ENCODE results near the gene PZP. TPM values are rescaled to one million over a fixed set of nuclear protein-coding genes. Genes with fewer than 3 reads are reported as not detected.
"Not testable (repeated sequence)": the region's sequence is repeated elsewhere in the genome, so short reads cannot be mapped to it uniquely, and the experiment has no call there.

The PZP gene
- total RNA-seq, 1 donor from 2014 or later, result not detected

DNA sequence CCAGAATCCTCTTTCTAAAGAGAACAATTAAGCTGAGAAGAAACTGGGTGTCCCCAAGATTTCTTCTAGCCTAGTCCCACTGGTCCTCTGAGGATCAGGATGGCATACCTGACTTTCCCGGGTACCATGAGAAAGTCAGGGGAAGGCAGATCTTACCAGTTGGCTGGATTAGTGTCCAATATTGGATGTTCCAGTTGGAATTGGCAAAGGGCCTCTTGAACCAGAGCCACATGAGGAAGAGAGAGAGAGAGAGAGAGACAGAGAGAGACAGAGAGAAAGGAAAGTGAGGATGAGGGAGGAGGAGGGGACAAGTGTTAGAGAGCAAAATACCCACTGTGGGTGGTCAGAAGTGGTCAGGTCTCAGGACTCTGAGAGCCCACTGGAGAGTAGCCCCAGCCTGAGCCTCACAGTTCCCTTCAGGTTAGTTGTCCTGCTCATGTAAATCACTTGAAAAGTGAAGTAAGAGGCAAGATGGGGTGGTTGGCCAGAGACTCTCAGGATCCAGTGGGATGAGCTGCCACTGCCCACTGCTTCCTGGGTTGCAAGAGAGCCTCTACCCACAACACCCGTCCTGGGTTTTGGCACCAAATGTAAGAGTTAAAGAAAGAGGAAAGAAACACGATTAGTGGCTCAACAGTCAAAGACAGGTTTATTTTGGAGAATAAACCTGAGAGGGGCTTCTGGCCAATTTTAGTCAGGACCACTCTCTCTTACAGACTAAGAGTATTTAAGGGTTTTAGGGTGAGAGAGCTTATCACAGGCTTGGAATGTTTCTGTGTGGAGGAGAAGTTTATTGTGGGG lies 64.1 kb downstream of the PZP start:
- H3K36me3 Mint-ChIP-seq (ENCODE audit: low read depth, unreplicated experiment), result no peaks in the 10 kb centered on the region
- FAIRE-seq, result no peak
- Histone ChIP-seq H3K27ac (ENCODE audit: low read depth, low read length) (no peak overlapping the region), H4K20me1 (ENCODE audit: insufficient read depth, low read length) (no peaks in the 10 kb centered on the region), H3K79me2 (ENCODE audit: insufficient read depth, low read length) (no peaks in the 10 kb centered on the region), H3K27me3 (ENCODE audit: insufficient read depth, low read length) (no peaks in the 10 kb centered on the region), H3K9me3 (ENCODE audit: insufficient read depth, low read depth, low read length) (no peaks in the 10 kb centered on the region), H3K4me2 (ENCODE audit: low read length) (no peak overlapping the region), H3K9ac (ENCODE audit: low read length) (no peak overlapping the region), H3K36me3 (ENCODE audit: insufficient read depth, low read length) (no peaks in the 10 kb centered on the region), H2AFZ (ENCODE audit: low read depth, low read length) (no peak overlapping the region), H3K4me1 (ENCODE audit: insufficient read depth, low read length) (no peaks in the 10 kb centered on the region), H3K4me3 (ENCODE audit: insufficient read depth, low read depth, low read length) (no peak overlapping the region)
- H3K4me3 Mint-ChIP-seq (ENCODE audit: unreplicated experiment), result no peak overlapping the region
- no peak overlapping the region for H3K27ac Mint-ChIP-seq (ENCODE audit: unreplicated experiment)
- no peak for DNase-seq (ENCODE audit: low read depth)
- peaks cover 4% of the 10 kb centered on the region for H3K4me1 Mint-ChIP-seq (ENCODE audit: low read depth, unreplicated experiment)
- H3K9me3 Mint-ChIP-seq (ENCODE audit: unreplicated experiment), result peaks cover 13% of the 10 kb centered on the region
- TF ChIP-seq, protein P1, sequence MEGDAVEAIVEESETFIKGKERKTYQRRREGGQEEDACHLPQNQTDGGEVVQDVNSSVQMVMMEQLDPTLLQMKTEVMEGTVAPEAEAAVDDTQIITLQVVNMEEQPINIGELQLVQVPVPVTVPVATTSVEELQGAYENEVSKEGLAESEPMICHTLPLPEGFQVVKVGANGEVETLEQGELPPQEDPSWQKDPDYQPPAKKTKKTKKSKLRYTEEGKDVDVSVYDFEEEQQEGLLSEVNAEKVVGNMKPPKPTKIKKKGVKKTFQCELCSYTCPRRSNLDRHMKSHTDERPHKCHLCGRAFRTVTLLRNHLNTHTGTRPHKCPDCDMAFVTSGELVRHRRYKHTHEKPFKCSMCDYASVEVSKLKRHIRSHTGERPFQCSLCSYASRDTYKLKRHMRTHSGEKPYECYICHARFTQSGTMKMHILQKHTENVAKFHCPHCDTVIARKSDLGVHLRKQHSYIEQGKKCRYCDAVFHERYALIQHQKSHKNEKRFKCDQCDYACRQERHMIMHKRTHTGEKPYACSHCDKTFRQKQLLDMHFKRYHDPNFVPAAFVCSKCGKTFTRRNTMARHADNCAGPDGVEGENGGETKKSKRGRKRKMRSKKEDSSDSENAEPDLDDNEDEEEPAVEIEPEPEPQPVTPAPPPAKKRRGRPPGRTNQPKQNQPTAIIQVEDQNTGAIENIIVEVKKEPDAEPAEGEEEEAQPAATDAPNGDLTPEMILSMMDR (IDR thresholded peaks at IDR 0.05; ENCODE audit: insufficient read depth, low read depth, low read length), result no peak
- no peak for TF ChIP-seq EZH2 (IDR thresholded peaks at IDR 0.05; ENCODE audit: insufficient read depth, low read length)
- no peaks in the 10 kb centered on the region for H3K27me3 Mint-ChIP-seq (ENCODE audit: low read depth, unreplicated experiment)

DNA sequence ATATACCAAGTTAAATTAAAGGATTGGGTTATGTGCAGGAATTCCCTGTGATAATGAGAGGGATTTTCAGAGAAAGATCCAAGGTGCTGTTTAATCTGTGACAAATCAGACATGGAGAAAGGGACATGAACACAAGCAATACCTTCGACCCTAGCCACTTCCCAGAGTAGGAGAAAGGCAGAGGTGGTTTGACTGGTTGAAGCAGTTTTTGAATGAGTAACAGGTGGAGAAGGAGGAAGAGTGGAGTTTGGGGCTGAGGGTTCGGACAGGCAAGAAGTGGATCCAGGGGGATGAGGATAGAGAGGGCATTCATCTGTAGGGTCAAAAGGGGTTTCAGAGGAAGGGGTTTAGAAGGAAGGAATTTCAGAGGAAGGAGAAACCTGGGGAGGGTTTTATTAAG lies 65.1 kb downstream of the PZP start:
- Mint-ChIP-seq H3K9me3 (ENCODE audit: unreplicated experiment) (peaks cover 13% of the 10 kb centered on the region), H3K36me3 (ENCODE audit: low read depth, unreplicated experiment) (no peaks in the 10 kb centered on the region), H3K4me3 (ENCODE audit: unreplicated experiment) (no peak overlapping the region), H3K4me1 (ENCODE audit: low read depth, unreplicated experiment) (peaks cover 4% of the 10 kb centered on the region), H3K27me3 (ENCODE audit: low read depth, unreplicated experiment) (no peaks in the 10 kb centered on the region), H3K27ac (ENCODE audit: unreplicated experiment) (no peak overlapping the region)
- no peaks in the 10 kb centered on the region for H3K36me3 ChIP-seq (ENCODE audit: insufficient read depth, low read length)
- no peaks in the 10 kb centered on the region for H3K9me3 ChIP-seq (ENCODE audit: insufficient read depth, low read depth, low read length)
- H2AFZ ChIP-seq (ENCODE audit: low read depth, low read length), result no peak overlapping the region
- no peak for FAIRE-seq
- no peak for DNase-seq (ENCODE audit: low read depth)
- no peaks in the 10 kb centered on the region for H4K20me1 ChIP-seq (ENCODE audit: insufficient read depth, low read length)
- no peak overlapping the region for H3K9ac ChIP-seq (ENCODE audit: low read length)
- no peak overlapping the region for H3K4me3 ChIP-seq (ENCODE audit: insufficient read depth, low read depth, low read length)
- H3K4me1 ChIP-seq (ENCODE audit: insufficient read depth, low read length), result no peaks in the 10 kb centered on the region
- H3K79me2 ChIP-seq (ENCODE audit: insufficient read depth, low read length), result no peaks in the 10 kb centered on the region
- H3K27ac ChIP-seq (ENCODE audit: low read depth, low read length), result no peak overlapping the region
- no peaks in the 10 kb centered on the region for H3K27me3 ChIP-seq (ENCODE audit: insufficient read depth, low read length)
- H3K4me2 ChIP-seq (ENCODE audit: low read length), result no peak overlapping the region
- TF ChIP-seq, protein P1 (IDR thresholded peaks at IDR 0.05; ENCODE audit: insufficient read depth, low read depth, low read length), result no peak
- no peak for TF ChIP-seq EZH2 (IDR thresholded peaks at IDR 0.05; ENCODE audit: insufficient read depth, low read length)

DNA sequence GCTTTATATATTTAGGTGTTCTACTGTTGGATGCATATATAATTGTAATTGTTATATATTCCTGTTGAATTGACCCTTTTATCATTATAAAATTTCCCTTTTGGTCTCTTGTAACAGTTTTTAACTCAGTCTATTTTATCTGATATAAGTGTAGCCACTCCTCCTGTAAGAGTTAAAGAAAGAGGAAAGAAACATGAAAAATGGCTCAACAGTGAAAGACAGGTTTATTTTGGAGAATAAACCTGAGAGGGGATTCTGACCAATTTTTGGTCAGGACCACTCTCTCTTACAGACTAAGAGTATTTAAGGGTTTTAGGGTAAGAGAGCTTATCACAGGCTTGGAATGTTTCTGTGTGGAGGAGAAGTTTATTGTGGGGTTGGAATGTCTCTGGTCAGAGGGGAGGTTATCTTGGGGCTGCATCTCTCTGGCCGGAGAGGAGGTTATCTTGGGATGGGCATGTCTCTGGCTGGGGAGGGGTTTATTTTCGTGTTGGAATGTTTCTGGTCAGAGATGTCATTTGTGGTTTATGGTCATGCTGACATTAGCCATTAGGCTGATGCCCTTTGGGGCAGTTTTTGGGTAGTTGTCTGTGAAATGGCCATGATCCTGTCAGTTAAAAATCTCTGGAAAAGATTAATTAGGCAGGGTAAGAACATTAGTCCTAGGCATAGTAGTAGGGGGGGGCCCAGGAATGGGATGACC lies 68.5 kb downstream of the PZP start:
- not testable (repeated sequence) for H3K4me1 Mint-ChIP-seq (ENCODE audit: low read depth, unreplicated experiment); H3K36me3 Mint-ChIP-seq (ENCODE audit: low read depth, unreplicated experiment); H3K36me3 ChIP-seq (ENCODE audit: insufficient read depth, low read length); H3K27ac ChIP-seq (ENCODE audit: low read depth, low read length); H3K4me2 ChIP-seq (ENCODE audit: low read length); H3K4me1 ChIP-seq (ENCODE audit: insufficient read depth, low read length); H3K79me2 ChIP-seq (ENCODE audit: insufficient read depth, low read length); FAIRE-seq; H3K27me3 Mint-ChIP-seq (ENCODE audit: low read depth, unreplicated experiment); H4K20me1 ChIP-seq (ENCODE audit: insufficient read depth, low read length); DNase-seq (ENCODE audit: low read depth); H3K9ac ChIP-seq (ENCODE audit: low read length); H3K27ac Mint-ChIP-seq (ENCODE audit: unreplicated experiment); H3K9me3 ChIP-seq (ENCODE audit: insufficient read depth, low read depth, low read length); H3K27me3 ChIP-seq (ENCODE audit: insufficient read depth, low read length); H3K4me3 ChIP-seq (ENCODE audit: insufficient read depth, low read depth, low read length); H2AFZ ChIP-seq (ENCODE audit: low read depth, low read length)
- peak overlapping the region; percentile 36 for H3K4me3 Mint-ChIP-seq (ENCODE audit: unreplicated experiment)
- H3K9me3 Mint-ChIP-seq (ENCODE audit: unreplicated experiment), result peaks cover 13% of the 10 kb centered on the region

Data from astrocyte (in vitro differentiated cells and primary cell).